Adrenal gland (tissue), 12 donors: ENCODE measurements around the gene AUTS2. TPM values are rescaled to one million over a fixed set of nuclear protein-coding genes. Genes with fewer than 3 reads are reported as not detected.

Experiments
- DNase-seq, 7 donors: peaks; one replicate each; pipeline ENCODE4 v3.0.0-alpha.2; 2019 to 2020
- H3K27ac ChIP-seq, 5 donors: fragments of 200-600 bp; sonication (generic) in 4 of 5; 1 replicate in 3 of 5; 2 replicates in 2 of 5; pipeline versions ENCODE4 v1.5.1 to v1.8.0; 2016 to 2020; ENCODE audit warnings: mild to moderate bottlenecking in 1 of 5
- H3K27me3 ChIP-seq: fragments of 200-600 bp; 2 replicates; pipeline ENCODE4 v1.8.0; 2021
- H3K36me3 ChIP-seq, 2 donors: fragments of 200-600 bp; replicated peaks in 1 of 2; 1 replicate in 1 of 2; 2 replicates in 1 of 2; pipeline versions ENCODE4 v1.5.1 to v1.8.0; 2018 to 2022
- H3K4me1 ChIP-seq, 2 donors: fragments of 200-600 bp; replicated peaks in 1 of 2; 1 replicate in 1 of 2; 2 replicates in 1 of 2; pipeline versions ENCODE4 v1.5.1 to v1.8.0; 2018 to 2021
- H3K4me3 ChIP-seq, 4 donors: fragments of 200-600 bp; sonication (generic) in 3 of 4; one replicate each; pipeline ENCODE4 v1.5.1; 2016 to 2018
- H3K9me3 ChIP-seq, 3 donors: fragments of 200-600 bp; sonication (generic) in 1 of 3; replicated peaks in 1 of 3; 1 replicate in 2 of 3; 2 replicates in 1 of 3; pipeline versions ENCODE4 v1.5.1 to v1.8.0; 2016 to 2021
- CTCF ChIP-seq, 6 experiments: fragments of 450-650 bp in 4 of 6; fragments of 200-600 bp in 2 of 6; sonication (generic) in 1 of 6; IDR thresholded peaks; 1 replicate in 5 of 6; 2 replicates in 1 of 6; pipeline versions ENCODE4 v1.5.1 to v1.8.0; 2016 to 2021; ENCODE audit warnings: antibody characterized with exemption in 6 of 6, mild to moderate bottlenecking in 2 of 6, moderate library complexity in 1 of 6
- POLR2A ChIP-seq, 2 donors: fragments of 450-650 bp; IDR thresholded peaks; one replicate each; pipeline ENCODE4 v1.6.1; 2017; ENCODE audit warnings: antibody characterized with exemption in 2 of 2, mild to moderate bottlenecking in 2 of 2, moderate library complexity in 1 of 2
- WGBS, 4 donors: extraction: QIAGEN DNeasy Blood & Tissue Kit in 2 of 4; methylation state at CpG; one replicate each; pipeline versions ENCODE4 v1.1.5 to v1.1.7; 2013 to 2017; 5-methylcytosine and 5-hydroxymethylcytosine counted together
- intact Hi-C, 2 donors: fragments of 100-400 bp; cut with DNase I; formaldehyde crosslinking; loops; one replicate each; pipeline versions ENCODE4 v1.14.1 to v1.15.0; 2022 to 2023
- polyA plus RNA-seq, 3 donors: library from polyadenylated mRNA; stranded (reverse); fragments of 200-250 nt in 2 of 3; fragments of 350-450 nt in 1 of 3; fragmentation: Illumina TruSeq in 1 of 3; extraction: RNeasy Lipid Tissue Mini Kit (QIAGEN cat#74804) in 1 of 3; gene quantifications; one replicate each; pipeline ENCODE4 v1.2.3, GENCODE V29; 2013 to 2014
- total RNA-seq, 9 donors: library from RNA; depleted of rRNA in 4 of 9; stranded (reverse); fragments of >200 nt in 4 of 9; fragments of 120-200 nt in 1 of 9; fragmentation: NEBNext Ultra II Directional in 1 of 9; extraction: Animal tissue kit (Norgen Biotek cat#: 25700) in 1 of 9; gene quantifications; one replicate each; pipeline versions ENCODE4 v1.1.0 to v1.2.4, GENCODE V29; 2013 to 2023
- donor health status: healthy with polysubstance abuse.
- donor health status: Bipolar disorder and iron deficiency.
- donor health status: DM: yes; HTN: yes; CAD: no.
- donor health status: DM: no; HTN: no; CAD: no.
- donor health status: DM: no; HTN: no; CAD: no.
- donor health status: DM: yes; HTN: yes; CAD: no.

Gene AUTS2
- total and polyA plus RNA-seq, 12 donors = 6.4 to 44.0 (median 15.2) TPM

GRCh38 chr7:70460562-70460961, 862.3 kb downstream of the AUTS2 start:
- intact Hi-C loops = no loop called here
- H3K9me3 ChIP-seq = no peaks in the 10 kb centered on the region
- 92 to 97% (median 94%) methylated on average over 4 to 6 of the region's 6 CpGs for WGBS, 4 donors

GRCh38 chr7:70463352-70463938, 865.2 kb downstream of the AUTS2 start:
- no peaks in the 10 kb centered on the region for H3K36me3 ChIP-seq
- intact Hi-C loops = no loop called here
- no peak for TF ChIP-seq CTCF (IDR thresholded peaks at IDR 0.05)
- no peak for TF ChIP-seq POLR2A (IDR thresholded peaks at IDR 0.05)
- no peaks in the 10 kb centered on the region for H3K27me3 ChIP-seq
- no peak overlapping the region for H3K4me3 ChIP-seq
- no peaks in the 10 kb centered on the region for H3K9me3 ChIP-seq
- WGBS, 4 donors = 83 to 89% (median 86%) methylated on average over 5 of the region's 5 CpGs
- DNase-seq = no peak
- no peak overlapping the region for H3K27ac ChIP-seq
- H3K4me1 ChIP-seq = peaks cover 0 to 3% of the 10 kb centered on the region in 2 donors

More at GRCh38 chr7:70460562-70460961, 862.3 kb downstream of the AUTS2 start:
- Histone ChIP-seq H3K27me3 (no peaks in the 10 kb centered on the region), H3K27ac (no peak overlapping the region), H3K4me1 (peaks cover 0 to 8% of the 10 kb centered on the region in 2 donors), H3K36me3 (no peaks in the 10 kb centered on the region), H3K4me3 (no peak overlapping the region)
- DNase-seq = no peak
- TF ChIP-seq CTCF (IDR thresholded peaks at IDR 0.05) (no peak), POLR2A (IDR thresholded peaks at IDR 0.05) (no peak)

GRCh38 chr7:70466725-70467364, 868.6 kb downstream of the AUTS2 start:
- Histone ChIP-seq H3K9me3 (no peaks in the 10 kb centered on the region), H3K27me3 (no peaks in the 10 kb centered on the region)
- intact Hi-C loops = no loop called here

GRCh38 chr7:70470746-70471145, 872.5 kb downstream of the AUTS2 start:
- Histone ChIP-seq H3K27me3 (no peaks in the 10 kb centered on the region), H3K36me3 (no peaks in the 10 kb centered on the region), H3K4me1 (no peaks in the 10 kb centered on the region), H3K27ac (no peak overlapping the region), H3K9me3 (no peaks in the 10 kb centered on the region), H3K4me3 (no peak overlapping the region)
- 78 to 88% (median 83%) methylated on average over 10 of the region's 10 CpGs for WGBS, 4 donors
- intact Hi-C loops = no loop called here
- no peak for TF ChIP-seq CTCF (IDR thresholded peaks at IDR 0.05)
- no peak for TF ChIP-seq POLR2A (IDR thresholded peaks at IDR 0.05)
- no peak for DNase-seq

More at GRCh38 chr7:70466725-70467364, 868.6 kb downstream of the AUTS2 start:
- no peak overlapping the region for H3K27ac ChIP-seq
- H3K36me3 ChIP-seq = no peaks in the 10 kb centered on the region
- TF ChIP-seq POLR2A (IDR thresholded peaks at IDR 0.05) (no peak), CTCF (IDR thresholded peaks at IDR 0.05) (no peak)
- WGBS, 4 donors = 68 to 72% (median 70%) methylated on average over 5 of the region's 5 CpGs
- no peak for DNase-seq
- H3K4me3 ChIP-seq = no peak overlapping the region
- H3K4me1 ChIP-seq = no peaks in the 10 kb centered on the region
